GM19468 (cell line): ENCODE results near the gene PRKCE.
A peak's percentile ranks its signal among the peaks of the same experiment; 100 is the strongest.
"Not testable (repeated sequence)": the region's sequence is repeated elsewhere in the genome, so short reads cannot be mapped to it uniquely, and the experiment has no call there.

Source experiments
- ATAC-seq: cut with Tn5 transposase; IDR thresholded peaks from one replicate; pipeline ENCODE4 v1.9.1; 2021; ENCODE audit warnings: mild to moderate bottlenecking, moderate library complexity, moderate number of reproducible peaks; ENCODE audit not compliant: unreplicated experiment; ENCODE audit errors: extremely low read depth

The PRKCE gene

GRCh38 chr2:45715601-45716379 lies 64.3 kb downstream of the PRKCE start:
- no peak for ATAC-seq

- not testable (repeated sequence) for ATAC-seq
These were observed 65.0 kb downstream of the PRKCE start for GRCh38 chr2:45716432-45716831.

GRCh38 chr2:45716915-45717314 lies 65.4 kb downstream of the PRKCE start:
- ATAC-seq: no peak

- no peak for ATAC-seq
These were observed 68.7 kb downstream of the PRKCE start for GRCh38 chr2:45720210-45720609.

DNA sequence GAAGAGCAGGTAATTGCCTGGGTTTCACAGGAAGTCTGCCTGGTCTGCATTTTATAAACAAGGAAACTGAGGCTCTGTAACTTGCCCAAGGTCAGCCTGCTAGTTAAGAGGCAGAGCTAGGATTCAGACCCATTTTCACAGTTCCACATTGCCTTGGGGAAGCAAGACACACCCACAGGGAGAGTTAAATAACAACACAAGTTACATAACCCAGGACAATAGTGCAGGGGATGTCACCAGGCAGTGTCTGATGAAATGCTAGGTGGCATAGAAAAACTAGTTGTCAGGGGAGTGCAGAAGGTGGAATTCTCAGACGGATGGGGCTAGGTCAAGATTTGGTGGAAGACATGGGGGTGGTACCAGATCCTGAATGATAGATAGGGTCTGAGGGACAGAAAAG lies 69.7 kb downstream of the PRKCE start:
- ATAC-seq: no peak

GRCh38 chr2:45722477-45722876 lies 71.0 kb downstream of the PRKCE start:
- no peak for ATAC-seq

- no peak for ATAC-seq
These were observed 72.4 kb downstream of the PRKCE start for GRCh38 chr2:45723857-45724256.

GRCh38 chr2:45724335-45724734 lies 72.9 kb downstream of the PRKCE start:
- ATAC-seq: no peak

DNA sequence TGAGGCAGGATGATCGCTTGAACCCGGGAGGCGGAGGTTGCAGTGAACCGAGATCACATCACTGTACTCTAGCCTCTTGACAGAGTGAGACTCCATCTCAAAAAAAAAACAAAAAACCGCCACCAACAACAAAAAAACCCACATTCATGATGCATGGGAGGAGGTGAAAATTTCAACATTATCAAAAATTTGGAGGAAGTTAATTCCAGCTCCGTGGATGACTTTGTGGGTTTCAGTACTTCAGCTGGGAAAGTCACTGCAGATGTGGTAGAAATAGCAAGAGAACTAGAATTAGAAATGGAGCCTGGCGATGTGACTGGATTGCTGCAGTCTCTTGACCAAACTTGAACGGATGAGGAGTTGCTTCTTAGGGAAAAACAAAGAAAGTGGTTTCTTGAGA lies 74.3 kb downstream of the PRKCE start:
- ATAC-seq: no peak

DNA sequence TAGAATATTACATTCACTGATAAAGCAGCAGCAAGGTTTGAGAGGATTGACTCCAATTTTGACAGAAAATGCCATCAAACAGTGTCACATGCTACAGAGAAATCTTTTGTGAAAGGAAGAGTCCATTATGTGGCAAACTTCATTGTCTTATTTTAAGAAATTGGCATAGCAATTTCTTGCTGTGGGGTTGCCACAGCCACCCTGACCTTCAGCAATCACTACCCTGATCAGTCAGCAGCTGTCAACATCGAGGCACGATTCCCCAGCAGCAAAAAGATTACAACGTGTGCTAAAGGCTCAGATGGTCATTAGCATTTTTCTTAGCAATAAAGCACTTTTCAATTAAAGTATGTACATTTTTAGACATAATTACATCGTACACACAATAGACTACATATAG lies 74.7 kb downstream of the PRKCE start:
- ATAC-seq: no peak

GRCh38 chr2:45728458-45728942 lies 77.0 kb downstream of the PRKCE start:
- ATAC-seq: peak; percentile 50

GRCh38 chr2:45729753-45730512 lies 78.5 kb downstream of the PRKCE start:
- ATAC-seq: peak; percentile 32

DNA sequence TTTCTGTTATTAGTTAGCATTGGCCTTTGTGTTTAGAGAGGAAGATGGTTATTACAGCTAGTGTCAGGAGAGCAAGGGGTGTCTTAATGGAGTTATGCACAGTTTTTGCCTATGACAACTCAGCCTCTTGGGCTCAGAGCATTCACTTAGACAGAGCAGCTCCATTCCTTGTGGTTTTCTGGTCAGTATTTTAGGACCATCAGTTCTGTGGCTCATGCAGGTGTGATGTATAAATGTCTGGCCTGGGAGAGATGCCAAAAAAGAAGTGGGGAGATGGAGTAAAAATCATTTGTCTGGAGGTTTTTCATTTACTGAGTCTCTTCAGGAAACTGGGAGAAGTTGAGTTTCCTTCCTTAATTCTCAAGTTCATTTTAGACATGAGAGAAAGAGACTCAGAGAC lies 79.7 kb downstream of the PRKCE start:
- no peak for ATAC-seq

DNA sequence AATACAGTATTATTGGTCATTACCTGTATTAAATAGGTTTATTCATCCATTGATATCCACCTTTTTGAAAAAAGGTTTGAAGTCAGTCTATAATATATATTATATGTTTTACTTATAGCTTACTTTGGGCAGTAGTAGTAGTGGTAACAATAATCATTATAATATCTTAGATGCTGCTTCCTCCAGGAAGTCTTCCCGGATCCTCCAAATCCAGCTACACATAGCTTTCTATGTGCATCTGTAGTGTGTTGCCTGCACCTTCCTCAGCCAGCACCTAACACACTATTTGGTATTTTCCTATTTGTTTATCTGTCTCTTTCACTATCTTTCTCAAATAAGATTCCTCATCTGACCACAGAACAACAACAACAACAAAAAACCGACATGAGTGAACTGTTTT lies 81.0 kb downstream of the PRKCE start:
- no peak for ATAC-seq

GRCh38 chr2:45732946-45733345 lies 81.5 kb downstream of the PRKCE start:
- no peak for ATAC-seq

DNA sequence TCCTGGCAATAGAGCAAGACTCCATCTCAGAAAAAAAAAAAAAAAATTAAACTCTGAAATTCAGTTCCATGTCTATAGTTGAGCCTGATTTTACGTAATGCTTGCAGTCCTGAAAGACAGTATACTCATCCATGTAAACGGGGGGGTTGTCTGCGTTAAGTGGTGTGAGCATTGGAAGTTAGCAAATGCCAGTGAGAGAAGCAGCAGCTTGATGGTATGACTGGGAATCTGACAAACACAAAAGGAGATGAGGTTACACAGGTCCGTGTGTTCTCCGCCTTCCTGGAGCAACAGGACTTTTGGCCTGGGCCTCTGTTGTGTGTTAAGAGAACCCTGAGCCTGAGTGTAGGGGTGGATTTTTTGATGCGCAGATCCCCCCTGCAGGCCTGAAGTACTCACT lies 82.9 kb downstream of the PRKCE start:
- no peak for ATAC-seq

- ATAC-seq: no peak
These were observed 83.5 kb downstream of the PRKCE start for GRCh38 chr2:45734952-45735351.

- no peak for ATAC-seq
These were observed 85.6 kb downstream of the PRKCE start for GRCh38 chr2:45736757-45737704.

DNA sequence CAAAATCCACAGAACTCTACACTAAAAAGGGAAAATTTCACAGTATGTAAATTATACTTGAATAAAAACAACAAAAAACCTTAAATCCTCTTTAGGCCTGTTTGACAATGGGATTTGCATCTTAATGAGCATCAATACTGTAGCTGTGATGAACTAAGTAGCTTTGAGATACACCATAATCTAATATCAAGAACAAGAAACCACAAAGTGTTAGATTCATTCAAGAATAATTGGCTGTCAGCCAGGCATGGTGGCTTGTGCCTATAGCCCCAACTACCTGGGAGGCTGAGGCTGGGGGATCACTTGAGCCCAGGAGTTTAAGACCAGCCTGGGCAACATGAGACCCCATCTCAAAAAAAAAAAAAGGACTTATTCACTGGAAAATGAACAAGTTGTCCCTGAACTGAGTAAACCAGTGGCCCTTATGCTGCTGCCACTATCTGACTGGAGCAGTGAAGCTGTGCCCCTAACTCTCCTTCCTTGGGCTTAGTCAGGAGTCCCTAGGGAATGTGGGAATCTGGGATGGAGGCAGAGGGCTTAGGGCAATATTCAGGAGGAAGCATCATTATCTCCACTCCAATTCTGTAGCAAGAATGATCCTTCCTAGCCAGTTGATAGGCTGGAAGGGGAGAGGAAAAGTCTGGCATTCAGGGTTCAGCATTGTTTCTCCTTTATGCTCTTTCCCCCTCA lies 88.5 kb downstream of the PRKCE start:
- ATAC-seq: no peak
